ENCODE measurements around the gene OR6F1. TPM values are rescaled to one million over a fixed set of nuclear protein-coding genes. Genes with fewer than 3 reads are reported as not detected.
"Not testable (repeated sequence)": the region's sequence is repeated elsewhere in the genome, so short reads cannot be mapped to it uniquely, and the experiment has no call there.

OR6F1 gene
- not detected for polyA plus RNA-seq (ENCODE audit: low read depth in 6 of 6)

- Mint-ChIP-seq H3K27me3 (peaks cover 0 to 5% (median 0%) of the 10 kb centered on the region in 3 donors), H3K27ac (no peak within 1 kb of the TSS)
Measured at GRCh38 chr1:247716546-247716945, at the start of gene OR6F1. Gene OR6F1, minus strand, starts transcription at chr1:247716646. Its CDS starts 3,891 bp downstream, at chr1:247712755.

DNA sequence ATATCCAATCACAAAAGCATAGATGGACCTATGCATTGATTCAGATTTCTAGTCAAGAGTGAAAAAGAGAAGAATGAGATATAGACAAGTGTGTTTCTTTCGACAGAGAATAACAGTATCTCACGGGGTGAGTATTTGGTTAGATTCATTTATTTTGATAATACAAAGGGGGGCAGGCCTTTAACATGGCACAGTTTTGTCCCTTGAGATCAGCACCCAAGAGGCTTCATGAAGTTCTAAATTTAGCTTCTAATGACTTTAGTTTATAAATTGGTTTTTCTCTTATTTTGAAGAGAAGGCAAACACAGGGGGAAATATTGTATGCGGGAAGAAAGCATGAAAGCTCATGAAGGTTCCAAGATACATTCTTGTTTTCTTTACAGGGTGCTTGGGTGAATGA is 44.0 kb upstream of the OR6F1 start, which contains the start of gene OR1C1:
Gene OR1C1 (minus strand): TSS at position 101 of the 400 bp plus-strand sequence. CDS start 2,150 bp downstream, outside the sequence.
- no peak for ATAC-seq (ENCODE audit: low read depth in 2 of 2)
- H3K36me3 Mint-ChIP-seq: no peaks in the 10 kb centered on the region
- H3K9me3 Mint-ChIP-seq: peaks cover 0 to 7% (median 0%) of the 10 kb centered on the region in 7 donors
- H3K4me1 Mint-ChIP-seq: no peaks in the 10 kb centered on the region
- DNase-seq: no peak
- H3K27ac Mint-ChIP-seq: no peak within 1 kb of the TSS
- H3K4me3 Mint-ChIP-seq: no peak within 1 kb of the TSS
- no peaks in the 10 kb centered on the region for H3K27me3 Mint-ChIP-seq

More at GRCh38 chr1:247716546-247716945, at the start of gene OR6F1:
- Mint-ChIP-seq H3K36me3 (no peaks in the 10 kb centered on the region), H3K4me3 (no peak within 1 kb of the TSS), H3K4me1 (no peaks in the 10 kb centered on the region), H3K9me3 (peaks cover 2 to 12% (median 7%) of the 10 kb centered on the region in 7 donors)
- ATAC-seq (ENCODE audit: low read depth in 2 of 2): no peak
- no peak for DNase-seq

- not testable (repeated sequence) for H3K4me1 Mint-ChIP-seq; ATAC-seq (ENCODE audit: low read depth in 2 of 2); H3K27me3 Mint-ChIP-seq; DNase-seq; H3K27ac Mint-ChIP-seq; H3K36me3 Mint-ChIP-seq; H3K4me3 Mint-ChIP-seq
- peaks cover 11 to 30% (median 13%) of the 10 kb centered on the region in 7 donors for H3K9me3 Mint-ChIP-seq
Measured at GRCh38 chr1:247754311-247754710, 37.9 kb upstream of the OR6F1 start.

GRCh38 chr1:247749870-247750269 is 33.4 kb upstream of the OR6F1 start:
- Mint-ChIP-seq H3K4me1 (no peaks in the 10 kb centered on the region), H3K9me3 (peaks cover 4 to 28% (median 13%) of the 10 kb centered on the region in 7 donors), H3K4me3 (no peak overlapping the region), H3K36me3 (peaks cover 0 to 8% of the 10 kb centered on the region in 2 donors), H3K27ac (no peak overlapping the region), H3K27me3 (no peaks in the 10 kb centered on the region)
- DNase-seq (no peak), ATAC-seq (ENCODE audit: low read depth in 2 of 2) (no peak)

DNA sequence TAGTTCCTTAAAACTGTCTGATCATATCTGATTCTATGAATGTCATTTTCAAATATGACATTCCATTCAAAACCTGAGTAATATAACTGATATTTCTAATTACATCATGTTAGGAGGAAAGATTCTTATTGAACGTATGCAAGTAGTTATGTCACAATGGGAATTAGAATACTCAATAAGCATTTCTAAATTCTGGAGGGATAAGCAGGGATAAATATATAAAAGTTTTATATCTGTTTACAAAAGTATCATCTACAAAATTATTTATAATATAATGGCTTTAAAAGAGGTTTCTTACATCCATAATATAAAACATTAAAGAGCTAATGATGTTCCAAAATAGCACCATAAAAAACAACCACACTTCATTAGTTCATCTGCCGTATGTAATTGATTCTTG is 31.6 kb upstream of the OR6F1 start, which contains the start of gene OR14A2:
Gene OR14A2 (minus strand): TSS at position 101 of the 400 bp plus-strand sequence.
- no peak for ATAC-seq (ENCODE audit: low read depth in 2 of 2)
- Mint-ChIP-seq H3K4me3 (no peak within 1 kb of the TSS), H3K4me1 (no peaks in the 10 kb centered on the region)

GRCh38 chr1:247747616-247748015 is 31.2 kb upstream of the OR6F1 start:
- no peak for ATAC-seq (ENCODE audit: low read depth in 2 of 2)
- Mint-ChIP-seq H3K27me3 (no peaks in the 10 kb centered on the region), H3K36me3 (peaks cover 0 to 8% of the 10 kb centered on the region in 2 donors), H3K9me3 (peaks cover 4 to 28% (median 13%) of the 10 kb centered on the region in 7 donors), H3K27ac (no peak overlapping the region), H3K4me3 (no peak overlapping the region), H3K4me1 (no peaks in the 10 kb centered on the region)
- DNase-seq: no peak

More for the DNA sequence above, 31.6 kb upstream of the OR6F1 start, which contains the start of gene OR14A2:
- Mint-ChIP-seq H3K36me3 (peaks cover 0 to 8% of the 10 kb centered on the region in 2 donors), H3K27me3 (no peaks in the 10 kb centered on the region), H3K27ac (no peak within 1 kb of the TSS), H3K9me3 (peaks cover 4 to 28% (median 13%) of the 10 kb centered on the region in 7 donors)
- no peak for DNase-seq

DNA sequence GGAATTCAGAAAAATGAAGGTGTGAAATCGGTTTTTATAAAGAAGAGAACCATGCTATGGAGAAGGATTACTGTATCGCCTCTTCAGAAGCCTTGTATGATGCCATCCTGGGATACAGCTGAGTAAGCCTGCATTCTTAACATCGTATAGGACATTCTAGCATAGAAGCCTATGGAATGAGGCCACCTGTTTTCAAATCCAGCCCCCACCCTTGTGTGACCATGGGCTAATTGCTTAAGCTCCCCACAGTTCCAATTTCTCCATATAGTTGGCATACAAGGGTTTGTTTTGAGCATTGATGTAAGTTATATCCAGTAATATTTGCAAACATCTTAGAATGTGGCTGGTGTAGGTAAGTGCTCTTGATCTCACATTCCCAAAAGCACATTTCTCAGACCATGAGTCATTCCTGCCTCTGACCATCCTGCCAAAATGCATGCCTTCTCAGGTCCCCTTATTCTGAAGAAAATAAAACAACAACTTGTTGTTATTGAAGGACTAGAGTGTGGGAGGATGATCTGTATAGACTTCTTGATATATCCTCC is 30.0 kb upstream of the OR6F1 start:
- H3K4me3 Mint-ChIP-seq: no peak overlapping the region
- H3K9me3 Mint-ChIP-seq: peaks cover 4 to 19% (median 9%) of the 10 kb centered on the region in 7 donors
- peaks cover 0 to 8% of the 10 kb centered on the region in 2 donors for H3K36me3 Mint-ChIP-seq
- DNase-seq: no peak
- no peaks in the 10 kb centered on the region for H3K4me1 Mint-ChIP-seq
- H3K27me3 Mint-ChIP-seq: no peaks in the 10 kb centered on the region
- ATAC-seq (ENCODE audit: low read depth in 2 of 2): no peak
- H3K27ac Mint-ChIP-seq: no peak overlapping the region

- H3K4me1 Mint-ChIP-seq; ATAC-seq (ENCODE audit: low read depth in 2 of 2); H3K9me3 Mint-ChIP-seq; DNase-seq; H3K27me3 Mint-ChIP-seq; H3K4me3 Mint-ChIP-seq; H3K36me3 Mint-ChIP-seq; H3K27ac Mint-ChIP-seq: not testable (repeated sequence)
Measured at GRCh38 chr1:247742215-247742760, 25.8 kb upstream of the OR6F1 start.

- Mint-ChIP-seq H3K9me3 (peaks cover 0 to 2% (median 0%) of the 10 kb centered on the region in 7 donors), H3K36me3 (no peaks in the 10 kb centered on the region), H3K4me3 (no peak overlapping the region), H3K27ac (no peak overlapping the region), H3K27me3 (no peaks in the 10 kb centered on the region), H3K4me1 (no peaks in the 10 kb centered on the region)
- DNase-seq (no peak), ATAC-seq (ENCODE audit: low read depth in 2 of 2) (no peak)
Measured at GRCh38 chr1:247741756-247742155, 25.3 kb upstream of the OR6F1 start.

DNA sequence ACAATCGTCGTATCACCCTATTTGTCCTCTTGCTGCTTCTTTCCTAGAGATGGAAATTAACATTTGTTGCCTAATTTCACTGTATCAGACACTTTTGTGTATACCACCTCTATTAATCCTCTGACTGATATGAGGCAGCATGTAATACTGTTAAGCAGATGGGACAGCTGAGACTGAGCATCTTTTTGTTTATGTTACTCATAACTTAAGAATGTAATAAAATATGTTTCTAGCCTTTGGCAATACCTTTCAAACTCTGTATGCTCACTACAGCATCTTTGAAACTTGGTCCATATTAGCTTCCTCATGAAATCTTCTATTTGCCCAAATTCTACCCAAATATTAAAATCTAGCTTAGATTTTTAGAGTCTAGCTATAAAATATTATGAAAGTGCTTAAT is 24.3 kb upstream of the OR6F1 start:
- H3K4me3 Mint-ChIP-seq: no peak overlapping the region
- ATAC-seq (ENCODE audit: low read depth in 2 of 2) (no peak), DNase-seq (no peak)
- H3K27ac Mint-ChIP-seq: no peak overlapping the region
- peaks cover 0 to 2% (median 0%) of the 10 kb centered on the region in 7 donors for H3K9me3 Mint-ChIP-seq
- no peaks in the 10 kb centered on the region for H3K27me3 Mint-ChIP-seq
- no peaks in the 10 kb centered on the region for H3K36me3 Mint-ChIP-seq
- no peaks in the 10 kb centered on the region for H3K4me1 Mint-ChIP-seq

GRCh38 chr1:247738315-247738714 is 21.9 kb upstream of the OR6F1 start, which contains the start of gene OR14K1:
Gene OR14K1, plus strand, starts transcription at chr1:247738615. Its CDS starts 0 bp downstream, at chr1:247738615.
- H3K27ac Mint-ChIP-seq: peak within 1 kb of the TSS in 1 of 6 donors; percentile 29
- ATAC-seq (ENCODE audit: low read depth in 2 of 2) (no peak), DNase-seq (no peak)
- peaks cover 0 to 5% (median 4%) of the 10 kb centered on the region in 3 donors for H3K27me3 Mint-ChIP-seq
- H3K4me3 Mint-ChIP-seq: no peak within 1 kb of the TSS
- H3K4me1 Mint-ChIP-seq: no peaks in the 10 kb centered on the region
- H3K9me3 Mint-ChIP-seq: peaks cover 0 to 2% (median 0%) of the 10 kb centered on the region in 7 donors
- no peaks in the 10 kb centered on the region for H3K36me3 Mint-ChIP-seq

- ATAC-seq (ENCODE audit: low read depth in 2 of 2) (no peak), DNase-seq (no peak)
- H3K9me3 Mint-ChIP-seq: peaks cover 4 to 23% (median 16%) of the 10 kb centered on the region in 7 donors
- H3K4me3 Mint-ChIP-seq: no peak overlapping the region
- H3K27me3 Mint-ChIP-seq: peaks cover 0 to 5% (median 0%) of the 10 kb centered on the region in 3 donors
- H3K4me1 Mint-ChIP-seq: no peaks in the 10 kb centered on the region
- no peaks in the 10 kb centered on the region for H3K36me3 Mint-ChIP-seq
- H3K27ac Mint-ChIP-seq: no peak overlapping the region
Measured at GRCh38 chr1:247721222-247721621, 4.8 kb upstream of the OR6F1 start.

DNA sequence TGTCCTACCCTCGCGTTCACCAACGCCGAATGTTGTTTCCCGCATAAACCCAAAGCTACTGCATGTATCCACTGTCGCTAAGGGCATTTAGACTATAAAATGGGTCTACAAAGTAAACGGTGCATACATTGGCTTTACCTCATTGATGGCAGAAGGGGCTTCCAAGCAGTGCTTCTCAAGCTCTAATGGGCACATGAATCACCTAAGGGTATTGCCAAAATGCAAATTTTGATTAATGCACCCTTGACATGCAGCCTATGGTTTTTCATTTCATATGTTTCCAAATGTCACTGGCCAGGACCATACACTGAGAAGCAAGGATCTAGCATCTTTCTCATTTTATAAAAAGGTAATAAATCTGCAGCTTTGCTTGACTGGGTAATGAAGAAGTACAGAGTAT is 2.7 kb downstream of the OR6F1 start:
- DNase-seq (no peak), ATAC-seq (ENCODE audit: low read depth in 2 of 2) (no peak)
- H3K36me3 Mint-ChIP-seq: no peaks in the 10 kb centered on the region
- H3K4me3 Mint-ChIP-seq: no peak overlapping the region
- H3K4me1 Mint-ChIP-seq: no peaks in the 10 kb centered on the region
- no peak overlapping the region for H3K27ac Mint-ChIP-seq
- H3K9me3 Mint-ChIP-seq: peaks cover 0 to 2% (median 0%) of the 10 kb centered on the region in 7 donors
- peaks cover 0 to 5% (median 0%) of the 10 kb centered on the region in 3 donors for H3K27me3 Mint-ChIP-seq

DNA sequence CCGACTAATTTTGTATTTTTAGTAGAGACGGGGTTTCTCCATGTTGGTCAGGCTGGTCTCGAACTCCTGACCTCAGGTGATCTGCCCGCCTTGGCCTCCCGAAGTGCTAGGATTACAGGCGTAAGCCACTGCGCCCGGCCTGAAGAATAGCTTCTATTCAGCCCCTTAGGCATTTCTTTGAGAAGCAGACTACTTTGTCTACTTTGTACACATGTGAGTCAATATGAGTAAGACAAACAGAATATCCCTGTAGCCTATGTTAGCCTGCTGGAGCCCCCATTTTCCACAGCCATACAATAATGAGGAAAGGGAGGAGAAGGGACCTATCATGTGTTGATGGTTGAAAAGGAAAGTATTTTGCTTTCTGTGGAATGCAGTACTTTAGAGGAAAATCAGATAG is 5.8 kb downstream of the OR6F1 start:
- H3K27ac Mint-ChIP-seq; ATAC-seq (ENCODE audit: low read depth in 2 of 2); H3K27me3 Mint-ChIP-seq; H3K9me3 Mint-ChIP-seq; H3K4me1 Mint-ChIP-seq; H3K4me3 Mint-ChIP-seq; DNase-seq; H3K36me3 Mint-ChIP-seq: not testable (repeated sequence)

Data from naive B cell (primary cell).